Osteoblast (primary cell): Measurements from ENCODE around the gene MBP. TPM values are rescaled to one million over a fixed set of nuclear protein-coding genes. Genes with fewer than 3 reads are reported as not detected.

ENCODE experiments used
- DNase-seq: peaks from one replicate; pipeline ENCODE4 v3.0.0; 2011; ENCODE audit warnings: low spot score, mixed read lengths; ENCODE audit not compliant: insufficient read length; ENCODE audit errors: missing footprints
- H2AFZ ChIP-seq: 2 replicates; pipeline ENCODE4 v1.6.0; 2011; ENCODE audit warnings: mild to moderate bottlenecking, low read length
- H3K27ac ChIP-seq: 2 replicates; pipeline ENCODE4 v1.5.1; 2011; ENCODE audit warnings: mild to moderate bottlenecking, low read depth, low read length, moderate library complexity
- H3K27me3 ChIP-seq: 2 replicates; pipeline ENCODE4 v1.6.0; 2012; ENCODE audit warnings: mild to moderate bottlenecking, control low read depth, inconsistent platforms, low read length, moderate library complexity; ENCODE audit not compliant: insufficient read depth
- H3K36me3 ChIP-seq: 2 replicates; pipeline ENCODE4 v1.5.1; 2011; ENCODE audit warnings: mild to moderate bottlenecking, low read length, control low read depth, moderate library complexity; ENCODE audit not compliant: insufficient read depth
- H3K4me1 ChIP-seq: 2 replicates; pipeline ENCODE4 v1.5.1; 2011; ENCODE audit warnings: mild to moderate bottlenecking, low read length, control low read depth, moderate library complexity; ENCODE audit not compliant: insufficient read depth
- H3K4me2 ChIP-seq: 2 replicates; pipeline ENCODE4 v1.6.0; 2011; ENCODE audit warnings: mild to moderate bottlenecking, low read length; ENCODE audit not compliant: insufficient read depth
- H3K4me3 ChIP-seq: fragments of 200-600 bp; sonication (generic); 3 replicates; pipeline ENCODE4 v1.5.1; 2012; ENCODE audit warnings: mild to moderate bottlenecking, low read length, inconsistent platforms; ENCODE audit not compliant: insufficient read depth
- H3K79me2 ChIP-seq: 2 replicates; pipeline ENCODE4 v1.6.0; 2012; ENCODE audit warnings: mild to moderate bottlenecking, low read length, control low read depth, inconsistent platforms; ENCODE audit not compliant: insufficient read depth
- H3K9me3 ChIP-seq: 2 replicates; pipeline ENCODE4 v1.5.1; 2011; ENCODE audit warnings: low read depth, low read length, control low read depth
- H4K20me1 ChIP-seq: 2 replicates; pipeline ENCODE4 v1.6.0; 2012; ENCODE audit warnings: mild to moderate bottlenecking, low read length, control low read depth; ENCODE audit not compliant: insufficient read depth
- total RNA-seq: library from RNA; depleted of rRNA; stranded (reverse); fragments of >200 nt; gene quantifications from 2 replicates; pipeline ENCODE4 v1.2.3, GENCODE V29; 2012
- TF ChIP-seq, protein P1 (sequence below): IDR thresholded peaks from 2 replicates; pipeline ENCODE4 v1.5.1; 2011; ENCODE audit warnings: mild to moderate bottlenecking, low read depth, low read length, moderate library complexity; ENCODE audit errors: extremely low read depth

Gene MBP
- total RNA-seq, 1 donor: 2.2 TPM

DNA sequence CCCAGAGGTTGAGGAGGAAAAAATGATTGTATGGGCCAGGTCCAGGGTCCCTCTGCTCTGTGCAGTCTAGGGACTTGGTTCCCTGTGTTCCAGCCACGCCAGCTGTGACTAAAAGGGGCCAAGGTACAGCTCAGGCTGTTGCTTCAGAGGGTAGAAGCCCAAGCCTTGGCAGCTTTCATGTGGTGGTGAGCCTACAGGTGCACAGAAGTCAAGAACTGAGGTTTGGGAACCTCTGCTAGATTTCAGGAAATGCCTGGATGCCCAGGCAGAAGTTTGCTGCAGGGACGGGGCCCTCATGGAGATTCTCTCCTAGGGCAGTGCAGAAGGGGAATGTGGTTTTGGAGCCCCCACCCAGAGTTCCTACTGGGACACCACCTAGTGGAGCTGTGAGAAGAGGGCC lies 10.6 kb upstream of the MBP start:
- Histone ChIP-seq H3K4me1 (peaks cover 5% of the 10 kb centered on the region), H3K27me3 (no peaks in the 10 kb centered on the region), H3K36me3 (no peaks in the 10 kb centered on the region), H3K27ac (no peak overlapping the region), H3K4me3 (no peak overlapping the region), H2AFZ (no peak overlapping the region), H3K9me3 (no peaks in the 10 kb centered on the region), H3K4me2 (no peak overlapping the region), H3K79me2 (no peaks in the 10 kb centered on the region), H4K20me1 (no peaks in the 10 kb centered on the region)
- no peak for DNase-seq
- TF ChIP-seq, protein P1, sequence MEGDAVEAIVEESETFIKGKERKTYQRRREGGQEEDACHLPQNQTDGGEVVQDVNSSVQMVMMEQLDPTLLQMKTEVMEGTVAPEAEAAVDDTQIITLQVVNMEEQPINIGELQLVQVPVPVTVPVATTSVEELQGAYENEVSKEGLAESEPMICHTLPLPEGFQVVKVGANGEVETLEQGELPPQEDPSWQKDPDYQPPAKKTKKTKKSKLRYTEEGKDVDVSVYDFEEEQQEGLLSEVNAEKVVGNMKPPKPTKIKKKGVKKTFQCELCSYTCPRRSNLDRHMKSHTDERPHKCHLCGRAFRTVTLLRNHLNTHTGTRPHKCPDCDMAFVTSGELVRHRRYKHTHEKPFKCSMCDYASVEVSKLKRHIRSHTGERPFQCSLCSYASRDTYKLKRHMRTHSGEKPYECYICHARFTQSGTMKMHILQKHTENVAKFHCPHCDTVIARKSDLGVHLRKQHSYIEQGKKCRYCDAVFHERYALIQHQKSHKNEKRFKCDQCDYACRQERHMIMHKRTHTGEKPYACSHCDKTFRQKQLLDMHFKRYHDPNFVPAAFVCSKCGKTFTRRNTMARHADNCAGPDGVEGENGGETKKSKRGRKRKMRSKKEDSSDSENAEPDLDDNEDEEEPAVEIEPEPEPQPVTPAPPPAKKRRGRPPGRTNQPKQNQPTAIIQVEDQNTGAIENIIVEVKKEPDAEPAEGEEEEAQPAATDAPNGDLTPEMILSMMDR: no peak

DNA sequence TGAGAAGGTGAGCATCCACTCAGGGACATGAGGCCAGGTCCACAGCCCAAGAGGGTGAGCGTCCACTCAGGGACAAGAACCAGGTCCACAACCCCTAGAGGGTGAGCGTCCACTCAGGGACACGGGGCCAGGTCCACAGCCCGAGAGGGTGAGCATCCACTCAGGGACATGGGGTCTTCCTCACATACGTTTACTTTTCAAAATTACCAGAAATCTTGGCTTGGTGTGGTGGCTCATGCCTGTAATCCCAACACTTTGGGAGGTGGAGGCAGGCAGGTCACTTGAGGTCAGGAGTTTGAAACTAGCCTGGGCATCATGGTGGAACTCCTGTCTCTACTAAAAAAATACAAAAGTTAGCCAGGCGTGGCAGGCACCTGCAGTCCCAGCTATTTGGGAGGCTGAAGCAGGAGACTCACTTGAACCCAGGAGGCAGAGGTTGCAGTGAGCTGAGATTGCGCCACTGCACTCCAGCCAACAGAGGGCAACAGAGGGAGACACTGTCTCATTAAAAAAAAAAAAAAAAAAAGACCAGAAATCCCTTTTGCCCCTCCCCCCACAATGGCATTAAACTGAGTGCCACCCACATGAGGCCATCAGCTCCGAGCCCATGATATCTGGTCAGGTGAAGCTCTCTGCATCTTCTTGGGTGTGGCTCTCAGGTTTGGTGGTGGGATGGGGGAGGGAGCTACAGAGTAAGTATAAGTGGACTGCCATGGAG lies 9.0 kb upstream of the MBP start:
- no peak for DNase-seq
- H3K27ac ChIP-seq: no peak overlapping the region
- no peak overlapping the region for H2AFZ ChIP-seq
- TF ChIP-seq, protein P1: no peak
- H3K79me2 ChIP-seq: no peaks in the 10 kb centered on the region
- H3K36me3 ChIP-seq: no peaks in the 10 kb centered on the region
- no peak overlapping the region for H3K4me2 ChIP-seq
- no peaks in the 10 kb centered on the region for H3K4me1 ChIP-seq
- H3K9me3 ChIP-seq: no peaks in the 10 kb centered on the region
- no peak overlapping the region for H3K4me3 ChIP-seq
- H4K20me1 ChIP-seq: no peaks in the 10 kb centered on the region
- H3K27me3 ChIP-seq: no peaks in the 10 kb centered on the region

DNA sequence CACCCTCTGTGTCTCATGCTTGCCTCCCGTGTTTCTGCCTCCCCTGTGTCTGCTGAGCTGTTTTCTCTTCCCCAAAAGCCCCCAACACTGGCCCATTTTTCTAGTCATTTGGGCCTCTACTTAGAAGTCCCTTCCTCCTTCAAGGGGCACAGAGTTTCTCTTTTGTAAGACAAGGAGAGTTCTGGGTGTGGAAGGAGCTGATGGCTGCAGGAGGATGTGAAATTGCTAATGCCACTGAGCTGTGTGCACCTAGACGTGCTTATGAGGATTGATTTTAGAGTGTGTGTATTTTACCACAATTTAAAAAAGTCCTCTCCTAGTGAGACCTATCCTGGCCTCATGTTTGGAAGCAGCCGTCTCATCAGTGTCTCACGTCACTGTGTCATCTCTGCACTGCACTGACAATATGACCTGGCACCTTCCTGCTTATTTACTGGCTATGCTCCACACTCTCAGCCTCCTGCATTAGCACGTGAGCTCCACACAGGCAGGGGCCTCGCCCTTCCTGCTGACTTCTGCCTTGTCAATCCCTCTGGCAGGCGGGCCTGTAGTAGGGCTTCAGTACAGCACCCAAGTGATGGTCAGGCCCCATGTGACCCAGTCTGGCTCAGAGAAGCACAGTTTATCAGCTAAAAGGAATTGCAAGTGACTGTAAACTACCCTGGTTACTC lies 8.0 kb upstream of the MBP start:
- H3K9me3 ChIP-seq: no peaks in the 10 kb centered on the region
- H3K36me3 ChIP-seq: no peaks in the 10 kb centered on the region
- H3K27me3 ChIP-seq: peaks cover 7% of the 10 kb centered on the region
- no peak overlapping the region for H3K4me2 ChIP-seq
- H3K27ac ChIP-seq: no peak overlapping the region
- H4K20me1 ChIP-seq: no peaks in the 10 kb centered on the region
- H2AFZ ChIP-seq: no peak overlapping the region
- H3K4me3 ChIP-seq: no peak overlapping the region
- H3K4me1 ChIP-seq: no peaks in the 10 kb centered on the region
- DNase-seq: no peak
- TF ChIP-seq, protein P1: no peak
- no peaks in the 10 kb centered on the region for H3K79me2 ChIP-seq

DNA sequence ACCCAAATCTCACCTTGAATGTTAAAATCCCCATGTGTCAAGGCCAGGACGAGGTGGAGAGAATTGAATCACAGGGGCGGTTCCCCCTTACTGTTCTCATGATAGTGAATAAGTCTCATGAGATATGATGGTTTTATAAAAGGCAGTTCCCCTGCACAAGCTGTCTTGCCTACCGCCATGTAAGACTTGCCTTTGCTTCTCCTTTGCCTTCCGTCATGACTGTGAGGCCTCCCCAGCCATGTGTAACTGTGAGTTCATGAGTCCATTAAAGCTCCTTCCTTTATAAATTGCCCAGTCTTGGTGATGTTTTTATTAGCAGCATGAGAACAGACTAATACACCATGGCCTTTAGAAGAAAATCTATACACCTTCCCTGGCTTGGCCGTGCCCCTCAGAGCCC lies 7.4 kb upstream of the MBP start:
- no peaks in the 10 kb centered on the region for H3K4me1 ChIP-seq
- no peak overlapping the region for H2AFZ ChIP-seq
- DNase-seq: no peak
- H4K20me1 ChIP-seq: no peaks in the 10 kb centered on the region
- TF ChIP-seq, protein P1: no peak
- no peak overlapping the region for H3K4me3 ChIP-seq
- peaks cover 12% of the 10 kb centered on the region for H3K27me3 ChIP-seq
- no peaks in the 10 kb centered on the region for H3K79me2 ChIP-seq
- no peak overlapping the region for H3K27ac ChIP-seq
- no peaks in the 10 kb centered on the region for H3K36me3 ChIP-seq
- H3K4me2 ChIP-seq: no peak overlapping the region
- H3K9me3 ChIP-seq: no peaks in the 10 kb centered on the region
